Amniotic epithelial cell (primary cell): ENCODE data around the gene SLC38A9.

Experiments used
- DNase-seq: peaks from one replicate; pipeline ENCODE4 v3.0.0-alpha.2; 2010; ENCODE audit warnings: low read depth

The SLC38A9 gene

DNA sequence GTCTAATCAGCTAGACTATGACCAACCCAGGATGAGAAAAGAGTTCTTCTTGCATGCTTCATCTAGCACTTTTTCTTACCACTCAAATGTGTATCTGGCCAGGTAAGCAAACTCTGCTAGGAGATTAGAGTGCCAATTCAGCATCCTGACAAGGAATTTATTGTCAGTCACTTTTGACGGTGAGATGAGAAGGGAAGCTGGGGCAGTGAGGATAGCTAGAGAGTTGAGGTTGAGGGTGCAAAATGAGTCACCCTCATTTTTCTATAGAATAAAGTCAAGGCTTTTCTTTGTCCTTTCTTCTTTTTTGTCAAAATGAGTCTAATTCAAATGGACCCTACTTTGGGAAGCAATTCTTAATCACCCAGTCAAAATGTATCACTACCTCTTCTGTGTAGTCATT lies 102.7 kb downstream of the SLC38A9 start:
- no peak for DNase-seq

DNA sequence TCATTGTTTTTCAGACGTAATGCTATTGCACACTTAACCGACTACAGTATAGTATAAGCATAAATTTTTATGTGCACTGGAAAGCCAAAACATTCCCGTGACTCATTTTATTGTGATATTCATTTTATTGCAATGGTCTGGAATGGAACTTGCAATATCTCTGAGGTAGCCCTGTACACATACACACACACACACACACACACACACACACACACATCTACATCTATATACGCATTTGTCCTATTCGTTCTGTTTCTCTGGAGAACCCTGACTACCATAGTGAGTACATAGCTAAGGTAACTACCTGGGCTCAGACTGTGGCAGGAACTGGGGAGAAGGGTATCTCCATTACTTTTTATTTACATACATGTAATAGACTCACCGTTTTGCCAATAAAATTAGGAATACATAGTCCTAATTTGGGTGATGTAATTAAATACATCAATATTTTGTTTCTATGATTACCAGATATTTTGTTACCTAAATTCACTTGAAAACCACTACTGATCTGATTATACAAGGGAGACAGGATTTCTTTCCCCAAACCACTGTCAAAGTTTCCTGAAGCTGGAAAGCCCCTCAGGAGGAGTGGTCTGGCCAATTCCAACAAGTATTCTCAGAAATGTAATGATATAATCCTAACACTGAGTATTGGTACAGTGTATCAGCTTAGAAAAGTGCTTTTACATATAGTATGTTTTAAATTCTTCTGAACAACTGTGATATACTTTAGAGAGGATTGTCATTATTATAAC lies 103.4 kb downstream of the SLC38A9 start:
- DNase-seq = no peak

DNA sequence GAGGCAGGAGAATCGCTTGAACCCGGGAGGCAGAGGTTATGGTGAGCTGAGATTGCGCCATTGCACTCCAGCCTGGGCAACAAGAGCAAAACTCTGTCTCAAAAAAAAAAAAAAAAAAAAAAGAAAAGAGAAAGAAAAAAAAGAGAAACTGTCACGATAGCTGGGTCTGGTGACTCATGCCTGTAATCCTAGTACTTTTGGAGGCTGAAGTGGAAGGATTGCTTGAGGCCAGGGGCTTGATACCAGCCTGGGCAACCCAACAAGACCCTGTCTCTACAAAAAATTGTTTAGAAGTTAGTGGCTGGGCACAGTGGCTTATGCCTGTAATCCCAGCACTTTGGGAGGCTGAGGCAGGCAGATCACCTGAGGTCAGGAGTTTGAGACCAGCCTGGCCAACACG lies 104.8 kb downstream of the SLC38A9 start:
- DNase-seq = peak; percentile 44

DNA sequence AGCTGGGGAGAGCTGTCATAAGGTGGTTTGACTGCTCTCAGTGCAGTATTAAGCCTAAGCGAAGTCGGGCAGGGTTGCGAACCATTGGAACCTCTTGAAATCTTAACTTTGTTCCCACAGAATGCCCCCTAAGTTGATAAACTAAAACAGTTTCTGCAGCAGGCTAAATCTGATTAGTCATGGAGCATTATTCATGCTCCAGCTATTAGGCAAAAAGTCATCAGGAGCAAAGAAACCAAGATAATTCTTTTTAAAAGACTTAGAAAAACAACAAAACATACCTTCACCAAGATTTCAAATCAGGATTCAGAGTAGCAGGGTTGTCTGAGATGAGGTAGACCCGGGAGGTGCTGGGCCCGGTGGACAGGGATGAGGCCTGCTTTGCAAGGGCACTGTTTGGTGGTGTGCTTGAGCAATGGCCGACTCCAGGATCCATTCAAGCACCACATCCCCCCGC lies 107.5 kb downstream of the SLC38A9 start:
- peak; percentile 93 for DNase-seq

DNA sequence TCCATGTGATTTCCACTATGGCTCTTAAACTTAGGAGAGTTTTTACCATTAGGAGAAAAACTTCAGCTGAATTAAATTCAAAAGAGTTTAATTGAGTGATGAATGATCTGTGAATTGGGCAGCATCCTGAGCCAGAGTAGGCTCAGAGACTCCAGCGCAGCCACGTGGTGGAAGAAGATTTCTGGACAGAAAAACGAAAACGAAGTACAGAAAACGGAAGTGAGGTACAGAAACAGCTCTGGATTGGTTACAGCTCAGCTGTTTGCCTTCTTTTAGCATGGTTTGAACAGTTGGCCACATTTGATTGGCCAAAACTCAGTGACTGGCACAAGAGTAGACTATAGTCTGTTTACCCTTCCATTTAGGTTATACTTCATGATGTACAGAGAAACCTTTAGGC lies 108.2 kb downstream of the SLC38A9 start:
- DNase-seq = peak; percentile 28

DNA sequence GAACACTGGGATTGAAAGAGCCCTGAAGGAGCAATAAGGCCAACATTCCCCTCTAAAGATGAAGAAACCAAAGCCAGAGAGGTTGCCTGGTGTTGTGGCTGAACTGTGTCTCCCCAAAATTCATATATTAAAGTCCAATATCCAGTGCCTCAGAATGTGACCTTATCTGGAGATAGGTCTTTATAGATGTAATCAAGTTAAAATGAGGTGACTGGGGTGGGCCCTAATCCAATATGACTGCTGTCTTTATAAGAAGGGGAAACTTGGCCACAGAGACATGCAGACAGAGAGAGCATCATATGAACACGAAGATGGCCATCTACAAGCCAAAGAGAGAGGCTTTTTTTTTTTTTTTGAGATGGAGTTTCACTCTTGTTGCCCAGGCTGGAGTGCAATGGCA lies 110.5 kb downstream of the SLC38A9 start:
- DNase-seq = no peak

DNA sequence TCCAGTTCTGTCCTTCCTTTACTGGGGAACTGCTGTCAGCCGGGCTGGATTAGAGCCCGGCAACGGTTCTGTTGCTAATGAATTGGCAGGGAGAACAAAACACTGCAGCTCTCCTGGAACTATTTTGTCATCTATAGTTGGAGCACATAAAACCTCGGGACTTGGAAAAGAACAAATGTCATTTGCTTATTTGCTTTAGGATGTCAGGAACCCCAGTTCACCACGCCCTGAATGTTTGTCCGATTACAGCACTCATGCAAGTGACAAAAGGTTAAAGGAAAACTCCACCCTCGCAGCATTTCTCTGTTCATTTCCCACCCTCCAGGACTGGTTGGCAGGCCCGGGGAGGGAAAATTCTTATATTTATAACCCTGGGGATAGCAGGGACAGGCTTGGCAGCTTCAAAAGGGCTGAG lies 110.9 kb downstream of the SLC38A9 start:
- peak; percentile 50 for DNase-seq

DNA sequence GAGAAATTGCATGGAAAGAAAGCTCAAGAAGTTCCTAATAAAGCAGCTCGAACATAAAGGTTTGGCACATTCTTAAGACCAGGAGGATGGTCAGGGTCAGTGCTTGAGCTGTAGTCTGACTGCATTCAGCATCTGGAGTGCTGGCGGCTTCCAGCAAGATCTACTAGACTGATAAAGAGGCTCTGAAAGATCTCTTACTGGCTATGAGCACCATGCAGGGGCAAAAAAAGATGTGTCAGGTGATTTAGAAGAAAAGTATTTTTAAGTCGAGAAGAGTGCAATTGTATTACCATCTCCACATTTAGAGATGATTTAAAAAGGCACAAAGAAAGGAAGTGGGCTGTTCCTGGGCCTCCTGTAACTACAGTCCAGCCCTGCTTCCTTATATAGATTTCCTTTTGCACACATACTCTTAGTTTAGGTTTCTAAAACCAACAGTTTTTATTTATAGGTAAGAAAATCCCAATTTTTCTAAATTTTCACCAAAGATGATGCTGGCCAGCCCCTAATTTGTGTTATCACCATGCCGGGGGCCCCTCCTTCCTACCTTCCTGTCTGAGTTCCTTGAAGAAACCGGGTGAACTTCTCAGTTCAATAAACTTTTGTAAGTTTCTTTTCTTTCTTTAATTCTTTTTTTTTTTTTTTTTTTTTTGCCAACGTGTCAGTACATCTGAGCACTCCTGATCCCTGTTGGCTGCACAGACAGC lies 111.5 kb downstream of the SLC38A9 start:
- peak; percentile 81 for DNase-seq

DNA sequence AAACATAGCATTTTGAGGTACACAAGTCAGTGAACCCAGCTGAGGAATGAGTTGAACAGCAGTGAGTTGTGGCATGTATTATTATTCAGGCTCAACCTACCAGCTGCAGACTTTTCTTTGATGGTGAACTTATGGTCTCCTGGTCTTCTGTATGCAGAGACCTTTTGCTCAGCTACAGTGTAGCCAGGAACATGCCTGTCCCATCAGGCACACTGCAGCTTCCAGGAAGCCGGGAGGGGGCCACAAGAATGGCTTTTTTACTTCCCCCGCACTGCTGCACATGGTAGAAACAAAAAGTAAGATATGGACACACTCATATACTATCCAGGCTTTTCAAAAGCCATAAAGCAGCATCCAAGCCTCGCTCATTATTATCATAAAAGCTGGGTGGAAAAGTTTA lies 112.0 kb downstream of the SLC38A9 start:
- DNase-seq = no peak

DNA sequence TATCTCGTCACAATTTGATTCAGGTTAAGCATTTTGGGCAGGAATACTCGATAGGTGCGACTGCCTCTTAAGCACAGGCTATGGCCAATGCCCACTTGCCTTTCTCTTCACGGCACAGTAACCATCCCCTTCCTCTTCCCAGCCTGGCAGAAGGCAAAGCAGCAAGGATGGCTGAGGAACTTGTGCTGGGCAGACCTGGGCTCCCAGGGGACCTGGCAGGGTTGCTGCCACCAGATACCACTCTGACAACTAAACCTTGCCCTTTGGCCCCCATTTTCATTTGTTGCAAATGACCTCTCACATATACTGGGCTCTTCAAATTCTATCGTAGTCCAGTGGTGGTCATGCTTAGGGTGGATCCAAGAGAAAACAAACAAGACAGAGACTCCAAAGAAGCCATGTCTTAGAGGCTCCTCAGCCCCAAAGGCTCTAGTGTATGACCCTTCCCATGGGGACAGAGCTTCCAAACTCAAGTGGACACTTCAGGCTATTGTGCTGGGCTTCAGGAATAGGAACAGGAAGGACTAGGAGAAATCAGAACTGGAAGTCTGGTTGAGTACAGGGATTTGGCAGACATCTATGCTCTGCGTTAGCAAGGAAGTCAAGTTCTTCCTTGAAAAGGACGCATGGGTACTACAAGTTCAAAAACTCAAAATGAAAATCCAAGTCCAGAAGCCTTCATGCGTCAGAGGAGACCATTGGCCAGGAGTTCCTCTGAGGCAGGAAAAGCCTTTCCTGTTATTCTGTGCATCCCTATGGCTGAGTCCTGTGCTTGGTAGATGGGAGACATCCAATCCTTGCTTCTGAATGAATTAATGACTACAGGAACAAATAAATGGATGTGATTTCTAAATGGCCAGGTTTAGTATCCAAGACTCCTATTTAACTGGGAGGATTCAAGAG lies 112.7 kb downstream of the SLC38A9 start:
- no peak for DNase-seq

DNA sequence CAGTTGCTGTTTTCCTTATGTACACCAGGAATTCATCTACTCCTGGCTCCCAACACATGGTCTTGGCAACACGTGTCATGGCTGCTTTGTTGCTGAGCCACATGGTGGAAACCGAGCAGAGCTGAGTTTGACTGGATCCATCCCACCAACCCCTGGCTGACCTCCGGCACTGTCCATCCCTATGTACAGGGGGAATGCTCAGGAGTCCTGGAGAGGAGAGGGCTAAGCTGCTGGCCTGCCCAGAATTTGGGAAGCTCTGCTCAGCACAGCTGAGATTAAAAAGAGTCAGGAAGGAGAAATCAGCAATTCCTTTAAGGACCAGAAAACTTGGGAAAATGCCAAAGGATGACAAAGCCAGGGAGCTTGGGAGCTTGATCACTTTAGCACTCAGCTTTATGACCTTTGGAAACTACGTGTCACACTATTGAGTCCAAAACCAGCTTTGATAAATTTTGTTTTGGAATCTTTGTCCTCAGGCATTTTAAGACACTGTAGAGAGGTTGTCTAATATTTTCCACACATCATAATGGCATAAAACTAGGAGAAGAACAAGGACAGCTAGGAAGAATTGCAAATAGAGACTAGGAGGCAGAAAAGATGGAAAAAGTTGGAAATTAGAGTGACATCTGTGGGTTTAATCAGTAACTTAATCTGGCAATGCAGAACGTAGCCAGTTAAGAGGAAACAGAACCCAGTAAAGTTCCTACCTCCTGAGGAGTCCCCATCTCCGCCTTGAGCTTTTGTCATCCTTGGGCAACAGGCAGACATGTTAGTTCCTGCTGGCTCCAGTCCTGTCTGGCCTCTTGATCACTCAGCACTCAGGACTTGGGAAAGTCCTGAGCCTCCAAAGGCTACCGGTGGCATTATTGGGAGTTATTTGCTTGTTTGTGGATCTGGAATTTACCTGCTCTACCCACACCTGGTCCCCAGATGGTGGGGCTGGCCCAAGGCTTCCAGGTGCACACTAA lies 114.8 kb downstream of the SLC38A9 start:
- DNase-seq = no peak

DNA sequence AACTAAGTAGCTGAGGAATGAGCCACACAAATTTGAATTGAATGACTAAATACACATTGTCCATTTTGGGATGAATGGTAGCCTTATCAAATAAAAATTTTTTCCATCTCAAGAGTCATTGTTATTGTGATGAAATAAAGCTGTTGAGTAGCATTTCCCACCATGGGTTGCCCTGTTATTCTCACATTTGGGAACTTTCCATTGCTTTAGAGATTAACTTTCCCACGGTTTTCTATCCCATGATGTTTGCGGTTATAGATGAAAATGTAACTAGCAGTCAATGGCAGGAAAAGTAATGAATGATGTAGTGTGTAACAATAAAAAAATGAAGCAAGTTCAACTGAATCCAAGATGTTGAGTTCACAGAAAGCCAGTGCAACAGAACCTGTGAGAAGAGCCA lies 117.5 kb downstream of the SLC38A9 start:
- DNase-seq = no peak

DNA sequence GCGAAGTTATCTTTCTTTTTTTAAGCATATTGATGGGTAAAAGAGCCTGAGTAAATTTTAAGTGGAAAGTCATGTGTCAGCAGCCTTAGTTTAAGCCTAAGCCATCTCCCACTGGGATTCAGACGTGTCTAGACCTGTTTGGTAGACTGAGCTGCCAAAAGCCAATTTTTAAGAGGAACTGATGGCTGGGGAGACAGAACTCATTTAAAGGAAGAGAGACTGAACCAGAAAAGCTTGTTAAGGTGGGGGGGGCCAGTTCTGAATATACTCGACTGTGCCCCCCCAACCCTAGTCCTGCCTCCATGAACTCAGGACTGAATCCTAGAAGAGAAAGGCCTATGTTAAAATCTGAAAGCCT lies 119.0 kb downstream of the SLC38A9 start:
- DNase-seq = no peak

DNA sequence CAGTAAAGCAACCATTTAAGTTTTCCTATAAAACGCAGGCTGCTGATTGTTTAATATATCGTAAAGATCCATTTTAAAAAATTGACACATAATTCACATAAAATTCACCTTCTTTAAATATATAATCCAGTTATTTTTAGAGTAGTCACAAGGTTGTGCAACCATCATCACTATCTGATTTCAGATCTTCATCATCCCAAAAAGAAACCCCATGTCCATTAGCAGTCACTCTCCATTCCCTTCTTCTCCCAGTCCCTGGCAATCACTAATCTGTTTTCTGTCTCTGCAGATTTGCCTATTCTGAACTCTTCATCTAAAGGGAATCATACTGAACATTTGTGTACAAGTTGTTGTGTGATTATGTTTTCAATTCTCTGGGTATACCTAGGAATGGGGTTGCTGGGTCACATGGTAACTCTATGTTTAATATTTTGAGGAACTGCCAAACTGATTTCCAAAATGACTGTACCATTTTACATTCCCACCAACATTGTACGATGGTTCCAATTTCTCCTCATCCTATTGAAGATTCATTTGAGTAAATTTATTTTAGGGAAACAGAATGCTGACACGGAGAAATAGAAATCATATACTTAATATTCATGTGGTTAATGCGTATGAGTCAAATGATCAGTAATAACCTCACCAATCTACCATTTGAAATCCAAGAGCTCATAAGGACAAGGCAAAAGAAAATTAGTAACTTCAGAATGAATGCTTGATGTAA lies 119.6 kb downstream of the SLC38A9 start:
- no peak for DNase-seq

DNA sequence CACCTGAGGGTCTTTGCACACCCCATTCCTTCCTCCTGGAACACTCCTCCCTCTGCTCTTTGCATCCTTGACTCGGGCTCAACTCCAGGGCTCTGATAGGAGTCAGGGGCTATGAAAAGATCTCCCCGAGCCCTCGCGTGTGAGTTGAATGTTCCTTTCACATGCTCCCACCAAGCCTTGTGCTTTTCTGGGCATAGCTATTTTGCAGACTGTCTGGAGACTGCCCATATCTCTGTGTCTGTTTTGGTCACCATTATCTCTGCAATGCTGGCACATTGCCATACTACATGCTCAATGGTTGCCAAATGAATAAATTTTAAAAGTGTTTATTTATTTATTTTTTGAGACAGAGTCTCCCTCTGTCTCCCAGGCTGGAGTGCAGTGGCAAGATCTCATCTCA lies 120.4 kb downstream of the SLC38A9 start:
- peak; percentile 73 for DNase-seq

DNA sequence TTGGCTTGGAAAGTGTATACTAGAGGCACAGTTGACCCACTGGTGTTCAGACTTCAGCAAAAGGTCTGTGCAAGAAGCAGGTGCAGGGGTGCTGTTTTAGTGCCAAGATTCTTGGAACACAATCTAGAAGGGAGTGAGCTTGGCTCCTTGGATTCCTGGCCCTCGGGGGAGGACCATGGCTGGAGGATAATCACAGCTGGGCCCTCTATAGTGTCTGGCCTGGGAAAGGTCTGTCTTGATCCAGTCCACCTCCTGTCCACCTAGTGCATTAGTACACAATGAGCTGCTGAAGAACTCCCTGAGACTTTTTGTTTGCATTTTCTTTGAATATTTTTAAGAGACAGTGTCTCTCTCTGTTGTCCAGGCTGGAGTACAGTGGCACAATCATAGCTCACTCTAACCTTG lies 126.9 kb downstream of the SLC38A9 start:
- DNase-seq = no peak

DNA sequence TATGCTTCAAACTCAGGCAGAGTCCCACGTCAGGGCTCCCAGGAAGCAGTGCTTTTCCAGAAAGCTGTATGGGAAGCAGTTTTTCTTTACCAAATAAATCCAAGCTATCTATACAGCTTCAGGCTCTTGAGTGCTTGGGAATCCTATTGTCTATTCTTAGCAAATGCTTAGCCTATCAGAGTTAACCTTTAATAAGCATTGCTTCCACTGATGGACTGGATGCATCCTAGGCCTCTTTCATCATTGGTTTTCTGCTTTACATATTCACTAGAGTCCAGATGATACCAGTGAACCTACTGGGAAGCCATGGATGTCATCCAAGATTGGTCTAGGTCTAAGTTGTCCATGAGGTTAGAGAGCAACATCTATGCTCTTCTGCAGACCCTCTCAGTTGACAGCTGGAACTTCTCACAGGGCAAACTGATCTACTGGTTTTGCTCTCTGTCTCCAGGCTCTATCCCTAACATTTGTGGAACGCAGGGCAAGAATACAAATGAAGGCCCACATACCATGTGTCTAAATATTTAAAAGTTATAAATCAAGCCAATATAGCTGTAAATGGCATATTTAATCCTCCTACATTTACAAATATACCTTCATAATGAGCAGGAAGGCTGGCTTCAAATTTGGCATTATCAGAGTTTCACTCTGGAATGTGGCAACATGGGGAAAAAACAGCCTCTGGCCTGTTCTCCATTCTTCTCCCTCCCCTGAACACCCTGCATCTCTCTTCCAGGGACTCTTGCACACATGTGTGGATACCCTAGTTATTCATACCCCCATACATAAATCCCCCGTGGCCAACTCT lies 127.5 kb downstream of the SLC38A9 start:
- no peak for DNase-seq

DNA sequence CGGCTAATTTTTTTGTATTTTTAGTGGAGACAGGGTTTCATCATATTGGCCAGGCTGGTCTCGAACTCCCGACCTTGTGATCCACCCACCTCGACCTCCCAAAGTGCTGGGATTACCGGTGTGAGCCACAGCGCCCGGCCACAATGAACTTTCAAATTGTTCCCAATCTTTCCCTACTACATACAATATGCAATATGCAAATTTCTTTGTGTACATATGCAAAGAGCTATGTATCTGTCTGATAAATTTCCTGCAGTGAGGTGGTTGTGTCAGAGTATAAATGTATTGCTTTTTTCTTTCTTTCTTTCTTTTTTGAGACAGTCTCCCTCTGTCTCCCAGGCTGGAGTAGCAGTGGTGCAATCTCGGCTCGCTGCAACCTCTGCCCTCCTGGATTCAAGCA lies 128.5 kb downstream of the SLC38A9 start:
- DNase-seq = no peak

DNA sequence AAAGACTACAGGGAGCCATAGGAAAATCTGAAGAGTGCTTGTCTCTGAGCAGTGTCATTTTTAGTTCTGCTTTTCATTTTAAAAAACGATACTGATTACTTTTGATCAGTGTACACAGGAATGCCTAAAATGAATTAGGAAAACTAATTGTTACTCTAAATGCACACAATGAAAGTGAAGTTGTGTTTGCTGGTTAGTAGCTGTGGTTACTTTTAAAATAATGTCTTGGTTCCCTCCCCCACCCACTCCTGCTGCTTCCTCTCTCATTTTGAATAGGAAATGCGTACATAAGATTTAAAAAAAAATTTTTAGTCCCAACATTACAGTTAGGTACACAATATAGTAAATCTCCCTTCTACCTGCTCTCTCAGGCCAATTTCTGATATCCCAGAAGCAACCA lies 129.9 kb downstream of the SLC38A9 start:
- DNase-seq = no peak

DNA sequence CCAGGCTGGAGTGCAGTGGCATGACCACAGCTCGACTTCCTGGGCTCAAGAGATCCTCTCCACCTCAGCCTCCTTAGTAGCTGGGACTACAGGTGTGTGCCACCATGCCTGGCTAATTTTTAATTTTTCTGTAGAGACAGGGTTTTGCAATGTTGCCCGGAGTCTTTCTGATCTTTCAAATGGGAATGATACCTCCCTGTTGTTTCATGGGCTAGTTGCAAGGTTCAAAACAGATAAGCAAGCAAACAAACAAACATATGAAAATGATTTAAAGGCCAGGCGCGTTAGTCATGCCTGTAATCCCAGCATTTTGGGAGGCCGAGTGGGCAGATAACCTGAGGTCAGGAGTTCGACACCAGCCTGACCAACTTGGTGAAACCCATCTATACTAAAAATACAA lies 132.1 kb downstream of the SLC38A9 start:
- no peak for DNase-seq
